PC-3 (cell line): Measurements from ENCODE around the gene COX6A2. TPM values are rescaled to one million over a fixed set of nuclear protein-coding genes. Genes with fewer than 3 reads are reported as not detected.

Experiments used
- ATAC-seq: fragments of 200-7000 bp; cut with Tn5 transposase; 2 replicates; pipeline ENCODE4 v1.9.1; 2020; ENCODE audit warnings: mild to moderate bottlenecking, moderate library complexity
- BruUV-seq: library from RNA; stranded (reverse); fragments of 400-500 nt; replicated peaks from 2 replicates; lab custom pipeline; 2021; lab: Mats Ljungman, UMichigan
- CTCF ChIA-PET: fragments of 300-600 bp; sonication (Branson Sonifier 250); formaldehyde crosslinking; loops from one replicate; lab custom pipeline; 2022; ENCODE audit warnings: antibody characterized with exemption; lab: Charles Lee
- POLR2A ChIA-PET: fragments of 300-600 bp; sonication (Branson Sonifier 250); formaldehyde crosslinking; loops from one replicate; lab custom pipeline; 2022; ENCODE audit warnings: antibody characterized with exemption; ENCODE audit not compliant: unreplicated experiment; lab: Charles Lee
- DNase-seq: peaks from one replicate; pipeline ENCODE4 v3.0.0-alpha.2; 2015
- H2AFZ ChIP-seq: fragments of 300-600 bp; sonication (generic); 2 replicates; pipeline ENCODE4 v1.6.0; 2016; ENCODE audit warnings: antibody characterized with exemption, low read length
- H3F3A ChIP-seq: fragments of 300-600 bp; sonication (generic); one replicate; pipeline ENCODE4 v1.6.0; 2017; ENCODE audit warnings: antibody characterized with exemption, low read length, control low read depth, mild to moderate bottlenecking; ENCODE audit not compliant: unreplicated experiment
- H3K27ac ChIP-seq: fragments of 300-600 bp; sonication (generic); 2 replicates; pipeline ENCODE4 v1.5.1; 2016; ENCODE audit warnings: mild to moderate bottlenecking, low read length
- H3K27me3 ChIP-seq: fragments of 300-600 bp; sonication (generic); 2 replicates; pipeline ENCODE4 v1.6.1; 2016; ENCODE audit warnings: low read length, mixed read lengths
- H3K36me3 ChIP-seq: fragments of 300-600 bp; sonication (generic); 2 replicates; pipeline ENCODE4 v1.6.1; 2016; ENCODE audit warnings: low read depth, mixed run types, low read length, mixed read lengths
- H3K4me1 ChIP-seq: fragments of 300-600 bp; sonication (generic); 2 replicates; pipeline ENCODE4 v1.5.1; 2016; ENCODE audit warnings: low read length; ENCODE audit not compliant: insufficient read depth
- H3K4me2 ChIP-seq: fragments of 300-600 bp; sonication (generic); 2 replicates; pipeline ENCODE4 v1.6.0; 2016; ENCODE audit warnings: low read length
- H3K4me3 ChIP-seq: fragments of 300-600 bp; sonication (generic); 2 replicates; pipeline ENCODE4 v1.5.1; 2016; ENCODE audit warnings: mild to moderate bottlenecking, low read length, mixed read lengths
- H3K79me2 ChIP-seq: fragments of 300-600 bp; sonication (generic); 2 replicates; pipeline ENCODE4 v1.6.1; 2017; ENCODE audit warnings: low read length, mixed read lengths
- H3K9ac ChIP-seq: fragments of 300-600 bp; sonication (generic); 2 replicates; pipeline ENCODE4 v1.6.0; 2016; ENCODE audit warnings: mild to moderate bottlenecking, low read length
- H3K9me2 ChIP-seq: fragments of 300-600 bp; sonication (generic); replicated peaks from 2 replicates; pipeline ENCODE4 v1.6.1; 2016; ENCODE audit warnings: mixed run types, low read length, mixed read lengths
- H3K9me3 ChIP-seq: fragments of 300-600 bp; sonication (generic); 2 replicates; pipeline ENCODE4 v1.6.1; 2016; ENCODE audit warnings: low read length, mixed read lengths
- H4K20me1 ChIP-seq: fragments of 300-600 bp; sonication (generic); 2 replicates; pipeline ENCODE4 v1.6.1; 2016; ENCODE audit warnings: low read length, mixed read lengths
- CTCF ChIP-seq: fragments of 300-600 bp; sonication (generic); conservative IDR thresholded peaks from 2 replicates; pipeline ENCODE4 v1.5.1; 2017; ENCODE audit warnings: antibody characterized with exemption, low read depth, mild to moderate bottlenecking, low read length
- EZH2 ChIP-seq: fragments of 300-600 bp; sonication (generic); IDR thresholded peaks from one replicate; pipeline ENCODE4 v1.6.1; 2017; ENCODE audit warnings: antibody characterized with exemption, mild to moderate bottlenecking, low read length; ENCODE audit not compliant: unreplicated experiment
- EZH2phosphoT487 ChIP-seq: fragments of 300-600 bp; sonication (generic); IDR thresholded peaks from 2 replicates; pipeline ENCODE4 v1.6.1; 2018; ENCODE audit warnings: mild to moderate bottlenecking, antibody characterized with exemption, low read length, borderline replicate concordance
- intact Hi-C: fragments of 100-400 bp; cut with micrococcal nuclease; formaldehyde crosslinking; loops from 2 replicates; pipeline ENCODE4 v1.9.0; 2023
- total RNA-seq: library from RNA; depleted of rRNA; stranded (reverse); fragments of >200 nt; gene quantifications from 2 replicates; pipeline ENCODE4 v1.2.3, GENCODE V29; 2014

The COX6A2 gene
- total RNA-seq, 1 experiment from 2014 or later, result not detected

DNA sequence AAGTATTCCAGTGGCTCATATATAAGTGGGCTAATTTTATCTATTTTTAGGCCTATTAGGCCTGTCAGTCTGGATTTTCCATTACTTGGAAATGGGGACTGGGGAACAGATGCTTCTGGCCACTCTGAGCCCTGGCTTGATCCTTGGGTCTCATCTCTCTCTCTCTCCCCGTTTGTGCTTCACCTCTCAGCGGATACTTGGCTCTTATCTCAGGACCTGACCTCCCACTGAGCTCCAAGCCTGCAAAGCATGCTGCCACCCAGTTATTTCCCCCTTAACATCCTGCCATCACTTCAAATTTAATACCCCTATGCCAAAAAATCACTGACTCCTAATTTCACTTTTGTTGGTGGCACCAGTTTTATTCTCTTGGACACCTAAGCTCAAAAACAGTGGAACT lies 10.3 kb upstream of the COX6A2 start:
- no peaks in the 10 kb centered on the region for H3K4me1 ChIP-seq
- ATAC-seq (no peak), DNase-seq (no peak)
- H3F3A ChIP-seq, result no peaks in the 10 kb centered on the region
- H3K27me3 ChIP-seq, result no peaks in the 10 kb centered on the region
- no peaks in the 10 kb centered on the region for H4K20me1 ChIP-seq
- no peak overlapping the region for H3K27ac ChIP-seq
- H3K9me3 ChIP-seq, result no peaks in the 10 kb centered on the region
- POLR2A ChIA-PET, result no interaction called here
- no peak overlapping the region for H2AFZ ChIP-seq
- intact Hi-C loops, result no loop called here
- TF ChIP-seq EZH2phosphoT487, result no peak
- no peak for TF ChIP-seq CTCF
- TF ChIP-seq EZH2, result no peak
- CTCF ChIA-PET, result no interaction called here
- no peak overlapping the region for H3K9ac ChIP-seq
- no peak overlapping the region for H3K4me3 ChIP-seq
- H3K79me2 ChIP-seq, result no peaks in the 10 kb centered on the region
- no peaks in the 10 kb centered on the region for H3K9me2 ChIP-seq
- no peaks in the 10 kb centered on the region for H3K36me3 ChIP-seq
- BruUV-seq, result no TSS peak
- no peak overlapping the region for H3K4me2 ChIP-seq

GRCh38 chr16:31436221-31437045 lies 8.3 kb upstream of the COX6A2 start:
- intact Hi-C loops, result no loop called here
- Histone ChIP-seq H3K9me2 (no peaks in the 10 kb centered on the region), H4K20me1 (no peaks in the 10 kb centered on the region), H3K27me3 (no peaks in the 10 kb centered on the region), H3F3A (no peaks in the 10 kb centered on the region), H3K4me3 (no peak overlapping the region), H3K79me2 (no peaks in the 10 kb centered on the region), H3K36me3 (no peaks in the 10 kb centered on the region), H2AFZ (no peak overlapping the region), H3K4me1 (no peaks in the 10 kb centered on the region), H3K9ac (no peak overlapping the region), H3K9me3 (no peaks in the 10 kb centered on the region), H3K4me2 (no peak overlapping the region), H3K27ac (no peak overlapping the region)
- POLR2A ChIA-PET, result no interaction called here
- CTCF ChIA-PET, result no interaction called here
- no TSS peak for BruUV-seq
- DNase-seq (no peak), ATAC-seq (no peak)
- TF ChIP-seq CTCF (no peak), EZH2 (no peak)
